ENCODE measurements around the gene NF1. TPM values are rescaled to one million over a fixed set of nuclear protein-coding genes. Genes with fewer than 3 reads are reported as not detected.
A peak's percentile ranks its signal among the peaks of the same experiment; 100 is the strongest.
"Not testable (repeated sequence)": the region's sequence is repeated elsewhere in the genome, so short reads cannot be mapped to it uniquely, and the experiment has no call there.

The NF1 gene
- total RNA-seq, 1 donor from 2014 or later = 53.1 TPM

DNA sequence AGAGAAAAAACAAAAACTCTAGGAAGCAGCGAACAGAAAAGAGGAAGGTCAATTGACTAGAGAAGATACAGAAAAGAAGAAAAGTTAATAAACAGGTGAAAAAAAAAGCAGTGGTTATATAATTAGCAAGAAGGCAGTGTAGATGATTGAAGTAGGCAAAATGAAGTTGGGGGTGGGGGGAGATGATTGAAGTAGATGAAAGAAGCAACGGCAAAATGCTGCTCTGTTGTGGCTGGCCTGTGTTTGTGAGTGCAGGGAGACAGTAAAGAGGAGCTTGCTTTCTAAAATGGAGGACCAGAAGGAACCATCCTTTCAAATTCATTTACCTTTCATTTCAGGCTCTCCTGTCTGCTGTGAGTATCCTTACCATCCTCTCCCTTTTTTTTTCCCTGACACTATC is 215.5 kb downstream of the NF1 start:
- Histone ChIP-seq H3K4me1 (peaks cover 18% of the 10 kb centered on the region), H3K9me3 (no peaks in the 10 kb centered on the region), H3K27me3 (ENCODE audit: low read depth) (no peaks in the 10 kb centered on the region), H3K36me3 (peaks cover under 1% of the 10 kb centered on the region), H3K27ac (peak overlapping the region; percentile 80), H3K4me3 (peak overlapping the region; percentile 42)
- TF ChIP-seq, protein P1, sequence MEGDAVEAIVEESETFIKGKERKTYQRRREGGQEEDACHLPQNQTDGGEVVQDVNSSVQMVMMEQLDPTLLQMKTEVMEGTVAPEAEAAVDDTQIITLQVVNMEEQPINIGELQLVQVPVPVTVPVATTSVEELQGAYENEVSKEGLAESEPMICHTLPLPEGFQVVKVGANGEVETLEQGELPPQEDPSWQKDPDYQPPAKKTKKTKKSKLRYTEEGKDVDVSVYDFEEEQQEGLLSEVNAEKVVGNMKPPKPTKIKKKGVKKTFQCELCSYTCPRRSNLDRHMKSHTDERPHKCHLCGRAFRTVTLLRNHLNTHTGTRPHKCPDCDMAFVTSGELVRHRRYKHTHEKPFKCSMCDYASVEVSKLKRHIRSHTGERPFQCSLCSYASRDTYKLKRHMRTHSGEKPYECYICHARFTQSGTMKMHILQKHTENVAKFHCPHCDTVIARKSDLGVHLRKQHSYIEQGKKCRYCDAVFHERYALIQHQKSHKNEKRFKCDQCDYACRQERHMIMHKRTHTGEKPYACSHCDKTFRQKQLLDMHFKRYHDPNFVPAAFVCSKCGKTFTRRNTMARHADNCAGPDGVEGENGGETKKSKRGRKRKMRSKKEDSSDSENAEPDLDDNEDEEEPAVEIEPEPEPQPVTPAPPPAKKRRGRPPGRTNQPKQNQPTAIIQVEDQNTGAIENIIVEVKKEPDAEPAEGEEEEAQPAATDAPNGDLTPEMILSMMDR (IDR thresholded peaks at IDR 0.05) = no peak
- ATAC-seq (peak in 1 of 2 donors; percentile 22), DNase-seq (no peak)
- intact Hi-C loops (cut with DNase I) = no loop called here

DNA sequence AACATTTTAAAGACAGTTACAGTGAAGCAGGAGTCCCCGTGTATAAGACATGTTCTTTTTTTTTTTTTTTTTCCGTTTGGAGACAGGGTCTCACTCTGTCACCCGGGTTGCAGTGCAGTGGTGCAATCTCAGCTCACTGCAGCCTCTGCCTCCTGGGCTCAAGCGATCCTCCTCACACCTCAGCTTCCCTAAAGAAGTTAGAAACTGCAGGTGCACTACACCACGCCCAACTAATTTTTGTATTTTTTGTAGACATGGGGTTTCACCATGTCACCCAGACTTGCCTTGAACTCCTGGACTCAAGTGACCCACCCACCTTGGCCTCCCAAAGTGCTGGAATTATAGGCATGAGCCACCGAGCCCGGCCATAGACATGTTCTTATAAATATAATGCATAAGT is 216.1 kb downstream of the NF1 start:
- TF ChIP-seq, protein P1 (IDR thresholded peaks at IDR 0.05) = no peak
- H3K36me3 ChIP-seq = no peaks in the 10 kb centered on the region
- peaks cover 18% of the 10 kb centered on the region for H3K4me1 ChIP-seq
- intact Hi-C loops (cut with DNase I) = no loop called here
- H3K27me3 ChIP-seq (ENCODE audit: low read depth) = no peaks in the 10 kb centered on the region
- peak overlapping the region; percentile 80 for H3K27ac ChIP-seq
- ATAC-seq = no peak
- no peaks in the 10 kb centered on the region for H3K9me3 ChIP-seq
- H3K4me3 ChIP-seq = peak overlapping the region; percentile 42
- no peak for DNase-seq

GRCh38 chr17:31311526-31311925 is 216.7 kb downstream of the NF1 start:
- Histone ChIP-seq H3K4me1 (peaks cover 18% of the 10 kb centered on the region), H3K27me3 (ENCODE audit: low read depth) (no peaks in the 10 kb centered on the region), H3K4me3 (peak overlapping the region; percentile 42), H3K9me3 (no peaks in the 10 kb centered on the region), H3K27ac (peak overlapping the region; percentile 80), H3K36me3 (no peaks in the 10 kb centered on the region)
- TF ChIP-seq, protein P1 (IDR thresholded peaks at IDR 0.05) = no peak
- no peak for DNase-seq
- intact Hi-C loops (cut with DNase I) = no loop called here
- no peak for ATAC-seq

DNA sequence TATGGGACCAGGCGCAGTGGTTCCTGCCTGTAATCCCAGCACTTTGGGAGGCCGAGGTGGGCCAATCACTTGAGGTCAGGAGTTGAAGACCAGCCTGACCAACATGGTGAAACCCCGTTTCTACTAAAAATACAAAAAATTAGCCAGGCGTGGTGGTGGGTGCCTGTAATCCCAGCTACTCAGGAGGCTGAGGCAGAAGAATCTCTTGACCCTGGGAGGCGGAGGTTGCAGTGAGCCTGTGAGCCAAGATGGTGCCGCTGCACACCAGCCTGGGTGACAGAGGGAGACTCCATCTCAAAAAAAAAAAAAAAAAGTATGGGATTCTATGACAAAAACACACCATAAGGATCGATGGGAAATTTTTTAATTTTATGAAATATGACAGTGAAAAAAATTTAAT is 217.4 kb downstream of the NF1 start:
- Histone ChIP-seq H3K27ac (peak overlapping the region; percentile 80), H3K4me3 (peak overlapping the region; percentile 42), H3K4me1 (peaks cover 13% of the 10 kb centered on the region)
- H3K36me3 ChIP-seq; DNase-seq; H3K27me3 ChIP-seq (ENCODE audit: low read depth); intact Hi-C loops (cut with DNase I); H3K9me3 ChIP-seq: not testable (repeated sequence)
- peak in 1 of 2 donors; percentile 41 for ATAC-seq

- no peak for DNase-seq
- Histone ChIP-seq H3K36me3 (no peaks in the 10 kb centered on the region), H3K27me3 (ENCODE audit: low read depth) (no peaks in the 10 kb centered on the region), H3K9me3 (no peaks in the 10 kb centered on the region), H3K27ac (peak within 1 kb of the TSS; percentile 80), H3K4me3 (peak within 1 kb of the TSS; percentile 42), H3K4me1 (peaks cover 18% of the 10 kb centered on the region)
- peak; percentile 63 to 66 for ATAC-seq
- TF ChIP-seq, protein P1 (IDR thresholded peaks at IDR 0.05) = no peak
- intact Hi-C loops (cut with DNase I) = no loop called here
Observed at GRCh38 chr17:31313982-31314781, 219.4 kb downstream of the NF1 start, which contains the start of gene EVI2B. Gene EVI2B, minus strand, starts transcription at chr17:31314054. Its CDS starts 8,445 bp downstream, at chr17:31305609.

DNA sequence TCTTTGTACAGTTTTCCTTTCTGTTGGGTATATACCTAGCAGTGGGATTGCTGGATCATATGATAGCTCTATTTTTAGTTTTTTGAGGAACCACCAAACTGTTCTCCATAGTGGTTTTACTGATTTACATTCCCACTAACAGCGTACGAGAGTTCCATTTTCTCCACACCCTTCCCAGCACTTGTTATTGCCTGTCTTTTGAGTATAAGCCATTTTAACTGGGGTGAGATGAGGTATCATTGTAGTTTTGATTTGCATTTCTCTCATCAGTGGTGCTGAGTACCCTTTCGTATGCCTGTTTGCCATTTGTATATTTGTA is 220.0 kb downstream of the NF1 start:
- Histone ChIP-seq H3K27me3 (ENCODE audit: low read depth) (no peaks in the 10 kb centered on the region), H3K9me3 (no peaks in the 10 kb centered on the region), H3K36me3 (no peaks in the 10 kb centered on the region), H3K4me3 (peak overlapping the region; percentile 42), H3K4me1 (peaks cover 18% of the 10 kb centered on the region), H3K27ac (peak overlapping the region; percentile 80)
- ATAC-seq = no peak
- intact Hi-C loops (cut with DNase I) = no loop called here
- TF ChIP-seq, protein P1 (IDR thresholded peaks at IDR 0.05) = no peak
- DNase-seq = no peak

Measured in lower lobe of right lung (tissue), 2 donors.